ENCODE data around the gene STAT4. TPM values are rescaled to one million over a fixed set of nuclear protein-coding genes. Genes with fewer than 3 reads are reported as not detected.

Gene STAT4
- total and polyA plus RNA-seq, 5 donors from 2014 or later: 22.7 to 60.0 (median 28.8) TPM

- no peaks in the 10 kb centered on the region for H3K9me3 Mint-ChIP-seq
- peaks cover 25% of the 10 kb centered on the region for H3K4me1 ChIP-seq (ENCODE audit: control insufficient read depth, insufficient read depth, low read length, poor library complexity, severe bottlenecking)
- peaks cover 19% of the 10 kb centered on the region for H3K36me3 Mint-ChIP-seq
- no peaks in the 10 kb centered on the region for H3K9me3 ChIP-seq (ENCODE audit: control insufficient read depth in 2 of 2, low read length in 2 of 2)
- no peak overlapping the region for H3K27ac ChIP-seq (ENCODE audit: insufficient read depth, low read length, poor library complexity, severe bottlenecking)
- DNase-seq: no peak
- H3K36me3 ChIP-seq (ENCODE audit: control insufficient read depth, insufficient read depth, low read length): peaks cover under 1% of the 10 kb centered on the region
- H3K4me3 ChIP-seq (ENCODE audit: low read depth, low read length): no peak overlapping the region
- peaks cover 14 to 33% (median 28%) of the 10 kb centered on the region in 4 donors for H3K4me1 Mint-ChIP-seq
- no peak overlapping the region for H3K4me3 Mint-ChIP-seq
- H3K27me3 ChIP-seq (ENCODE audit: control insufficient read depth, insufficient read depth, low read length): no peaks in the 10 kb centered on the region
- peak overlapping the region in 2 of 3 donors; percentile 52 to 78 for H3K27ac Mint-ChIP-seq
- ATAC-seq (ENCODE audit: low read depth in 2 of 2): no peak
- H3K27me3 Mint-ChIP-seq: no peaks in the 10 kb centered on the region
These were observed 109.2 kb downstream of the STAT4 start for GRCh38 chr2:191041418-191042161.

- no peak overlapping the region for H3K4me3 Mint-ChIP-seq
- no peaks in the 10 kb centered on the region for H3K27me3 Mint-ChIP-seq
- peaks cover 13% of the 10 kb centered on the region for H3K36me3 ChIP-seq (ENCODE audit: control insufficient read depth, insufficient read depth, low read length)
- H3K9me3 Mint-ChIP-seq: no peaks in the 10 kb centered on the region
- ATAC-seq (ENCODE audit: low read depth in 2 of 2) (no peak), DNase-seq (no peak)
- no peak overlapping the region for H3K4me3 ChIP-seq (ENCODE audit: low read depth, low read length)
- H3K36me3 Mint-ChIP-seq: peaks cover 17% of the 10 kb centered on the region
- peak overlapping the region; percentile 20 to 67 (median 38) for H3K27ac Mint-ChIP-seq
- H3K9me3 ChIP-seq (ENCODE audit: control insufficient read depth in 2 of 2, low read length in 2 of 2): no peaks in the 10 kb centered on the region
- H3K27ac ChIP-seq (ENCODE audit: insufficient read depth, low read length, poor library complexity, severe bottlenecking): no peak overlapping the region
- peaks cover 25% of the 10 kb centered on the region for H3K4me1 ChIP-seq (ENCODE audit: control insufficient read depth, insufficient read depth, low read length, poor library complexity, severe bottlenecking)
- peaks cover 14 to 33% (median 28%) of the 10 kb centered on the region in 4 donors for H3K4me1 Mint-ChIP-seq
- H3K27me3 ChIP-seq (ENCODE audit: control insufficient read depth, insufficient read depth, low read length): no peaks in the 10 kb centered on the region
These were observed 111.2 kb downstream of the STAT4 start for GRCh38 chr2:191039616-191040015.

GRCh38 chr2:191038741-191039140 is 112.1 kb downstream of the STAT4 start:
- Histone ChIP-seq H3K4me1 (ENCODE audit: control insufficient read depth, insufficient read depth, low read length, poor library complexity, severe bottlenecking) (peaks cover 25% of the 10 kb centered on the region), H3K27me3 (ENCODE audit: control insufficient read depth, insufficient read depth, low read length) (no peaks in the 10 kb centered on the region), H3K36me3 (ENCODE audit: control insufficient read depth, insufficient read depth, low read length) (peaks cover 16% of the 10 kb centered on the region), H3K27ac (ENCODE audit: insufficient read depth, low read length, poor library complexity, severe bottlenecking) (peak overlapping the region; percentile 62), H3K4me3 (ENCODE audit: low read depth, low read length) (peak overlapping the region; percentile 39), H3K9me3 (ENCODE audit: control insufficient read depth in 2 of 2, low read length in 2 of 2) (no peaks in the 10 kb centered on the region)
- peak overlapping the region; percentile 15 to 57 (median 40) for H3K4me3 Mint-ChIP-seq
- ATAC-seq (ENCODE audit: low read depth in 2 of 2) (peak in 1 of 2 donors; percentile 26), DNase-seq (no peak)
- peaks cover 17% of the 10 kb centered on the region for H3K36me3 Mint-ChIP-seq
- H3K27me3 Mint-ChIP-seq: no peaks in the 10 kb centered on the region
- H3K4me1 Mint-ChIP-seq: peaks cover 14 to 33% (median 28%) of the 10 kb centered on the region in 4 donors
- peak overlapping the region; percentile 67 to 95 (median 78) for H3K27ac Mint-ChIP-seq
- no peaks in the 10 kb centered on the region for H3K9me3 Mint-ChIP-seq

- Mint-ChIP-seq H3K27ac (peak overlapping the region; percentile 67 to 95 (median 78)), H3K4me1 (peaks cover 14 to 33% (median 28%) of the 10 kb centered on the region in 4 donors), H3K36me3 (peaks cover 20% of the 10 kb centered on the region), H3K27me3 (no peaks in the 10 kb centered on the region), H3K9me3 (no peaks in the 10 kb centered on the region), H3K4me3 (peak overlapping the region; percentile 15 to 57 (median 40))
- Histone ChIP-seq H3K36me3 (ENCODE audit: control insufficient read depth, insufficient read depth, low read length) (peaks cover 18% of the 10 kb centered on the region), H3K9me3 (ENCODE audit: control insufficient read depth in 2 of 2, low read length in 2 of 2) (no peaks in the 10 kb centered on the region), H3K27me3 (ENCODE audit: control insufficient read depth, insufficient read depth, low read length) (no peaks in the 10 kb centered on the region), H3K4me3 (ENCODE audit: low read depth, low read length) (peak overlapping the region; percentile 39), H3K27ac (ENCODE audit: insufficient read depth, low read length, poor library complexity, severe bottlenecking) (peak overlapping the region; percentile 62), H3K4me1 (ENCODE audit: control insufficient read depth, insufficient read depth, low read length, poor library complexity, severe bottlenecking) (peaks cover 25% of the 10 kb centered on the region)
- ATAC-seq (ENCODE audit: low read depth in 2 of 2): peak; percentile 81 to 84
- peak; percentile 9 to 87 (median 36) for DNase-seq
These were observed 112.5 kb downstream of the STAT4 start for GRCh38 chr2:191038241-191038725.

GRCh38 chr2:191037351-191037750 is 113.4 kb downstream of the STAT4 start:
- Mint-ChIP-seq H3K27ac (peak overlapping the region in 1 of 3 donors; percentile 95), H3K4me1 (peaks cover 14 to 33% (median 28%) of the 10 kb centered on the region in 4 donors), H3K4me3 (peak overlapping the region in 3 of 4 donors; percentile 14 to 48 (median 43)), H3K27me3 (no peaks in the 10 kb centered on the region), H3K9me3 (no peaks in the 10 kb centered on the region), H3K36me3 (peaks cover 20% of the 10 kb centered on the region)
- H3K4me1 ChIP-seq (ENCODE audit: control insufficient read depth, insufficient read depth, low read length, poor library complexity, severe bottlenecking): peaks cover 25% of the 10 kb centered on the region
- H3K9me3 ChIP-seq (ENCODE audit: control insufficient read depth in 2 of 2, low read length in 2 of 2): no peaks in the 10 kb centered on the region
- ATAC-seq (ENCODE audit: low read depth in 2 of 2): no peak
- H3K27ac ChIP-seq (ENCODE audit: insufficient read depth, low read length, poor library complexity, severe bottlenecking): no peak overlapping the region
- H3K27me3 ChIP-seq (ENCODE audit: control insufficient read depth, insufficient read depth, low read length): no peaks in the 10 kb centered on the region
- no peak overlapping the region for H3K4me3 ChIP-seq (ENCODE audit: low read depth, low read length)
- H3K36me3 ChIP-seq (ENCODE audit: control insufficient read depth, insufficient read depth, low read length): peaks cover 24% of the 10 kb centered on the region
- no peak for DNase-seq

- Histone ChIP-seq H3K4me1 (ENCODE audit: control insufficient read depth, insufficient read depth, low read length, poor library complexity, severe bottlenecking) (peaks cover 25% of the 10 kb centered on the region), H3K9me3 (ENCODE audit: control insufficient read depth in 2 of 2, low read length in 2 of 2) (no peaks in the 10 kb centered on the region), H3K27ac (ENCODE audit: insufficient read depth, low read length, poor library complexity, severe bottlenecking) (no peak overlapping the region), H3K27me3 (ENCODE audit: control insufficient read depth, insufficient read depth, low read length) (no peaks in the 10 kb centered on the region), H3K4me3 (ENCODE audit: low read depth, low read length) (no peak overlapping the region), H3K36me3 (ENCODE audit: control insufficient read depth, insufficient read depth, low read length) (peaks cover 29% of the 10 kb centered on the region)
- Mint-ChIP-seq H3K9me3 (no peaks in the 10 kb centered on the region), H3K36me3 (peaks cover 20% of the 10 kb centered on the region), H3K27ac (peak overlapping the region in 2 of 3 donors; percentile 32 to 59), H3K4me3 (no peak overlapping the region), H3K27me3 (no peaks in the 10 kb centered on the region), H3K4me1 (peaks cover 14 to 30% (median 24%) of the 10 kb centered on the region in 4 donors)
- ATAC-seq (ENCODE audit: low read depth in 2 of 2) (no peak), DNase-seq (no peak)
These were observed 114.4 kb downstream of the STAT4 start for GRCh38 chr2:191036363-191036762.

- Histone ChIP-seq H3K27me3 (ENCODE audit: control insufficient read depth, insufficient read depth, low read length) (no peaks in the 10 kb centered on the region), H3K36me3 (ENCODE audit: control insufficient read depth, insufficient read depth, low read length) (peaks cover 32% of the 10 kb centered on the region), H3K27ac (ENCODE audit: insufficient read depth, low read length, poor library complexity, severe bottlenecking) (no peak overlapping the region), H3K4me1 (ENCODE audit: control insufficient read depth, insufficient read depth, low read length, poor library complexity, severe bottlenecking) (peaks cover 28% of the 10 kb centered on the region), H3K9me3 (ENCODE audit: control insufficient read depth in 2 of 2, low read length in 2 of 2) (no peaks in the 10 kb centered on the region), H3K4me3 (ENCODE audit: low read depth, low read length) (no peak overlapping the region)
- no peak for DNase-seq
- Mint-ChIP-seq H3K27me3 (no peaks in the 10 kb centered on the region), H3K27ac (peak overlapping the region in 1 of 3 donors; percentile 13), H3K9me3 (no peaks in the 10 kb centered on the region), H3K36me3 (peaks cover 11% of the 10 kb centered on the region), H3K4me3 (no peak overlapping the region), H3K4me1 (peaks cover 18 to 38% (median 29%) of the 10 kb centered on the region in 4 donors)
- ATAC-seq (ENCODE audit: low read depth in 2 of 2): no peak
These were observed 118.0 kb downstream of the STAT4 start for GRCh38 chr2:191032588-191033429.

All from CD4-positive, CD25-positive, alpha-beta regulatory T cell (primary cell).